ENCODE results near the gene LRRC72.

The LRRC72 gene

DNA sequence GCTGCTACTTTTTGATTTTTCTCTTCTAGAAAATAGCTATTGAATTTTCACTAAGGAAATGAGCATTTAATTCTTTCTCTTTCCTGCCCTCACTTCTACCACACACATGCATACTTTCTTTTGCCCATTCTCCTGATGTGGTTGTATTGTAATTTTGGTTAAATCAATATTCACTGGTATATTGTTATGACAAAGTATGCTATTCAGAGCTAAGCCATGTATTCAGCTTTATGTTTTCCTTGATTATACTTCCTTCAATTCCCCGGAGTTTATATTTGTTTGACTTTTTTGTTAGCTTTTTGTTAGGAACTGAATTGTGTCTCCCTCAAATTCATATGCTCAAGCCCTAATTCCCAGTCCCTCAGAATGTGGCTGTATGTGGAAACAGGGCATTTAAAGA lies 24.0 kb downstream of the LRRC72 start:
- peaks cover 8% of the 10 kb centered on the region for H3K27me3 Mint-ChIP-seq

DNA sequence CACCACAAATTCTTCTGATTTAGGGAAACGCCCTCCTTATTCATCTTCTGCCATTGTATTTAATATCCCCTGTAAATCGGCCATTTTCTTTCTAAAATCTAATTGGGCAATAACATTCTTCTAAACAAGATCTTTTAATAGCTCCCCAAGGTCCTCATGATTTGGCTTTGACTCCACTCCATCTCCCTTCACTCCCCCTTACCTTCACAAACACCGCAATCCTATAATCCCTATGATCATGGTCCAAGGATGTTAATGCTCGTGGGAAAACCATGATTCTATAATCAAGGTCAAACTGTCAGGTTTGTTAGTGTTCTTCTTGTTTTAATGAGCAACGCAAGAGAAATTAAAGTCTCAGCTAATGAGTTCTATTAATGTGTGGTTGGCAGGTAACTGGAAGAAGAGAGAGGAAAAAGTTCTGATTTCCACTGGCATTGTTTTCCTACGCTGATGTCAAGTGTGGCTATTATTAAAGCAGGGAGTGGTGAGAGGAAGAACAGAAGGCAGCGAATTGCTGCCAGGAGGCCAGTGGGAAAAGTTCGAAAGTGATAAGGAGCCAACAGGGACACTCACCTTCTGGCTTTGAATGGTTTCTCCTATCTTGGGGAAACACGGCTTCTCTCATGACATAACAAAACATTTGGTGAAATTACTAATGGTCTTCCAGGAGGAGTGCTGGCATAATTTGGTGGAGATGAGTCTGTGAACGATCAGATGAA lies 28.1 kb downstream of the LRRC72 start:
- no peak for ATAC-seq
- no peaks in the 10 kb centered on the region for H3K4me1 Mint-ChIP-seq
- H3K27ac Mint-ChIP-seq, result no peak overlapping the region
- H3K4me3 Mint-ChIP-seq, result no peak overlapping the region
- DNase-seq, result no peak
- H3K27me3 Mint-ChIP-seq, result peaks cover 8% of the 10 kb centered on the region
- H3K9me3 Mint-ChIP-seq, result no peaks in the 10 kb centered on the region

More for the DNA sequence above, 24.0 kb downstream of the LRRC72 start:
- Mint-ChIP-seq H3K4me1 (no peaks in the 10 kb centered on the region), H3K27ac (no peak overlapping the region), H3K4me3 (no peak overlapping the region), H3K9me3 (no peaks in the 10 kb centered on the region)
- DNase-seq (no peak), ATAC-seq (no peak)

DNA sequence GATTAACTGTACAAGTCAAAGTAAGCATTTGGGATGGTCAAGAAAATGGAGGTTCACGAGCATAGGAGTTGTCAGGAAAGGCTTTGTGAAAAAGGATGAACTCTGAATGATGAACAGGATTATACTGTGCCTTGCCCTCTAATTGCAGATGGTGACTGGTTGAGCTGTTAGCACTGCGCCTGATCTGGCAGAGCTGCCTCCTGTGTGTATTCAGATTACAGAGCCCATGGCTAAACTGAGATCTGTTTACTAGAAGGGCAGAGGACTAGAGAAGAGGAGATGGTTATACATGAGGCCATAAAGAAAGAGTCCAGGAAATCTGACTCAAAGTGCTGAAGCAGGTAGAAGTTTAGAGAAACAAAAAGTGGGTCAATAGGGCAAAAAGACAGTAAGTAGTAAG lies 29.7 kb downstream of the LRRC72 start:
- Mint-ChIP-seq H3K27me3 (no peaks in the 10 kb centered on the region), H3K4me3 (no peak overlapping the region), H3K27ac (no peak overlapping the region), H3K4me1 (no peaks in the 10 kb centered on the region), H3K9me3 (no peaks in the 10 kb centered on the region)
- ATAC-seq (no peak), DNase-seq (no peak)

DNA sequence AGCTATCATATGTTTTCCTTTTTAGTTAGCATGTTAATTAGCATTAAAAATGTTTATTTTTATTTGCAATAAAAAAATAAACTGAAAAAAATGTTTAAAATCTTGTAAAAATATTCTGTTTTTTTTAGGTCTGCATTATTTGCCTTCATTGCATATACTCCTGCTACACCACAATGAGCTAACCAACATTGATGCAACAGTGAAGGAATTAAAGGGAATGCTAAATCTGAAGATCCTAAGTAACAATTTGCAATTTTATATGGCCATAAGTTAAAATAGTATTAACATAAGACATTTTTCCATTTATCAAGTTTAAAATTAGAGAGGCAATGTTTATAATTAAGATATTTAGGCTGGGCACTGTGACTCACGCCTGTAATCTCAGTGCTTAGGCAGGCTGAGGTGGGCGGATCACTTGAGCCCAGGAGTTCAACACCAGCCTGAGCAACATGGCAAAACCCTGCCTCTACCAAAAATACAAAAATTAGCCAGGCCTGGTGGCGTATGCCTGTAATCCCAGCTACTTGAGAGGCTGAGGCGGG lies 32.2 kb downstream of the LRRC72 start:
- peaks cover 3% of the 10 kb centered on the region for H3K4me1 Mint-ChIP-seq
- DNase-seq, result no peak
- H3K9me3 Mint-ChIP-seq, result no peaks in the 10 kb centered on the region
- ATAC-seq, result no peak
- H3K4me3 Mint-ChIP-seq, result no peak overlapping the region
- H3K27me3 Mint-ChIP-seq, result no peaks in the 10 kb centered on the region
- no peak overlapping the region for H3K27ac Mint-ChIP-seq

DNA sequence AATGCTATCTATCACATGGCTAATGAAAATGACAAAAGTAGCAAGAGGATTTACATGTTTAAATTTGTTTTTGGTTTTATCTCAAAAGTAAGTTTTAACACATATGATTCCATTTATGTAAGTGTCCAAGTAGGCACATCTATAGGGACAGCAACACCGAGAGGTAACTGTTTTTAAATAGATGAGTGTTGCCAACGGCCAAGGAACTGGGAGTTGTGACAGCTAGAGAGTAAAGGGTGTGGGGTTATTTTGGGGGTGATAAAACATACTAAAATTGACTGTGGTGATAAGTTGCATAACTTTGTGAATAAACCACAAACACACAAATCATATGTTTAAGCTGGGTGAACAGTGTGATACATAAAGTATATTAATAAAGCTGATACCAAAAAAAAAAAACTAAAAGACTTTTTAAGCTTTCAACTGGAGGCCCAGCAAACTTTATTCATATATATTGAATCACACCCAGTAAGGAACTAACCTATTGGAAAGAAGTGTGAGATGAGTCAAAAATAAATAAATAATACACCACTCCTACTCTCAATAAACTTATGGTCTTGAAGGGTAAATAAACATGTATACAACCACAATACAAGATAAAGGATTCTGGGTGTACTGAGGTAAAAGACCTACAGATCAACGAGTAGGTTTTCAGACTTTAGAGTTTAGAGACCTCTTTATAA lies 33.0 kb downstream of the LRRC72 start:
- no peak overlapping the region for H3K27ac Mint-ChIP-seq
- ATAC-seq, result no peak
- H3K27me3 Mint-ChIP-seq, result no peaks in the 10 kb centered on the region
- DNase-seq, result no peak
- H3K4me1 Mint-ChIP-seq, result peaks cover 11% of the 10 kb centered on the region
- H3K4me3 Mint-ChIP-seq, result no peak overlapping the region
- no peaks in the 10 kb centered on the region for H3K9me3 Mint-ChIP-seq

DNA sequence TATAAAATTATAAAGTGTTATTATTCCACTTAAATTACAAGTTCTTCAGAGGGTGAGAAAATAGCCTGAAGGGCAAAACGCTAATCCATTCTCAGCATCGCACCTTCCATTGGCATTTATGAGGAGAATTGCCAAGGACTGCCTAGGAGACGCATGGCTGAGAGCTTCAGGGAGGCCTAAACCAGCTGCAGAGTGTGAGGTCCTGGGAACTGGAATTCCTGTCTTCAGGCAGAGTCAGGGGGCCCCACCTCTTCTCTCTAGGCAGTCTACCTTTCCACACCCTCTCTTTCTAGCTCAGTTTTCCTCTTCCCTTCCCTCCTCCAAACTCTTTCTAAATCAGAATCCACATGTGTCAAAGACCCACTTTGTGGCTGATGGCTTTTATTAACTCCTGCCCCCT lies 35.3 kb downstream of the LRRC72 start:
- Mint-ChIP-seq H3K4me1 (peaks cover 16% of the 10 kb centered on the region), H3K9me3 (no peaks in the 10 kb centered on the region)
- DNase-seq, result no peak

DNA sequence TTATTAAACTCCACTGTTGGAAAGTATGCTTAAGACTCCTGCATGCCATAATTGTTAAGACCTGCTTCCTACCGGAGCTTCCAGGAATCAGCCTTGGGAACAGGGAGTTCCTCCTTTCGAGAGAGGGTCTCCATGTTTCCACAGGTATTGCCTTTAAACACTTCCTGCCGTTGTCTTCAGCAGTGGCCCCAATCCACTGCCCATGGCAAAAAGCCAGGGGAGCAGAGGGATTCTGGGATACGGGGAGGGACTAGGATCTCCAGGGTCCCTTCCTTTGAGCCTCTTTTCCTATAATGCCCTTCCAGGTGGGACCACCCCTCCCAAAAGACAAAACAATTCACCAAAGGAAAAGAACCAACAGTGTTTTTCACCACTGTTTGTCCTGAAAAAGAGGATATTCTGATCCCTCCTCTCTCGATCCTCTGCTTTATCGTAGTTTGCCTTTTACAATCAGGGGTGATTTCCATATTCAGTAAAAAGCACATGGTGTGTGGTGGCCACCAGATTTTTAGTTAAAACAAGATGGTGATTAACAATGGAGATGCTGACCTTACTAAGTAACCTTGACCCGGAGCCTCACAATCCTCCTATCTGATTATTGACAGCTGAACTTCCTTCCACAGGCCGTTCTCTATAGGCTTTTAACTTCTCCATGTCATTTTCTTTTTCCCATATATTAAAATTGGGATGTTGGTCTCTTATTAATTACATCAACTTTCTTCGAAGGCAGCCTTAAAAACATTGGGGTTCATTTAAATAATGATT lies 36.0 kb downstream of the LRRC72 start:
- Mint-ChIP-seq H3K9me3 (no peaks in the 10 kb centered on the region), H3K4me1 (peaks cover 16% of the 10 kb centered on the region), H3K27ac (no peak overlapping the region), H3K4me3 (no peak overlapping the region), H3K27me3 (no peaks in the 10 kb centered on the region)
- DNase-seq (no peak), ATAC-seq (no peak)

More for the DNA sequence above, 35.3 kb downstream of the LRRC72 start:
- no peak for ATAC-seq
- Mint-ChIP-seq H3K4me3 (no peak overlapping the region), H3K27ac (no peak overlapping the region), H3K27me3 (no peaks in the 10 kb centered on the region)

DNA sequence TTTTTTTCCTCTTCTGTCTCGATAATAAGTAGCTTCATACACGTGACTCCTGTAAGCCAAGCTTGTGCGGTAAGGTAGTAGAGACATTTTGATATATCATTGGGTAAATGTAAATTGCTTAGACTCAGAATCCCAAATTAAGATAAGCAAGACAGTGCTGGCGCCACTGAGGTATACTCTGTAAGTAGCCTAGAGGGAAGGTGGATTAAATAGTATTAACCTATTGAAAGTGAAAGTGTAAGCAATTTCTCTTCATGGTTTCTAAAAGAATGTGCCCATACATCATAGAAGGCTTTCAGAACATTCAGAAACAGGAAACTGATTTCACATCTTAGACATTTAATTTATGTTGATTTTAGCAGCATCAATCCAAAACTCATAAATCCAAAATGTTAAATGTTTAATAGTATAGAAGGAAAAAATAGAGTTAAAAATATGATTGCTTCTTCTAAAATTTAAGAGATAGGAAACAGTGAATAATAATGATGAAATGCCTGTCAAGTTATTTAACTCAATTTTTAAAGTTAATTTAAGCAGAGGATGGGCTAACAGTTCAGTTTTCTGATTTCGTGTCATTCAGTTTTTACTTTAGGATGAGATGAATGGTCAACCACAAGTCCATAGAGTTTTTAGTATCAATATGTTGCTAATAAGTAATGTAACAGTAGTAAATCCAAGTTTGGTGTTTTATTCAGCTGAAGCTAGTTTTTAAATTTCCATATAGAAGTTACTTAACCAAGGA lies 36.8 kb downstream of the LRRC72 start:
- H3K27me3 Mint-ChIP-seq, result no peaks in the 10 kb centered on the region
- H3K4me3 Mint-ChIP-seq, result peak overlapping the region; percentile 56 to 58

DNA sequence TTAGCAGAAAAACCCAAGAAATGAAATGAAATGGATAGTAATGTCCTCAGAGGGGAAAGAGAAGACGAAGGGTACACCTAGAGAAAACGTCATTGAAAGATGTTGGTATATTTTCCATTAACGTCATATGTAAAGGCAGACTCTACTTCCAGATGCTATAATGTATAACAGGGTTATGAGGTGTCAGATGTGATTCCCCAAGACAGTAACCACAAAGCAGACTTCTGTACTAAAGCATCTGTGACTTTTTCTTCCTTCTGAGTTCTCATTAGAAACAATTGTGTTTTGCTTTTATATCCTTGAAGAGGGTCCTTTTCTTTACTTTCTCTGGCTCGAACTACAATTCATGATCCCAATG lies 37.4 kb downstream of the LRRC72 start:
- DNase-seq (no peak), ATAC-seq (peak; percentile 66)
- Mint-ChIP-seq H3K9me3 (no peaks in the 10 kb centered on the region), H3K4me1 (peaks cover 16% of the 10 kb centered on the region), H3K27ac (peak overlapping the region; percentile 89 to 90), H3K4me3 (peak overlapping the region; percentile 39 to 51), H3K27me3 (no peaks in the 10 kb centered on the region)

More for the DNA sequence above, 36.8 kb downstream of the LRRC72 start:
- DNase-seq (no peak), ATAC-seq (peak; percentile 85)
- H3K4me1 Mint-ChIP-seq, result peaks cover 16% of the 10 kb centered on the region
- H3K9me3 Mint-ChIP-seq, result no peaks in the 10 kb centered on the region
- peak overlapping the region; percentile 89 to 90 for H3K27ac Mint-ChIP-seq

DNA sequence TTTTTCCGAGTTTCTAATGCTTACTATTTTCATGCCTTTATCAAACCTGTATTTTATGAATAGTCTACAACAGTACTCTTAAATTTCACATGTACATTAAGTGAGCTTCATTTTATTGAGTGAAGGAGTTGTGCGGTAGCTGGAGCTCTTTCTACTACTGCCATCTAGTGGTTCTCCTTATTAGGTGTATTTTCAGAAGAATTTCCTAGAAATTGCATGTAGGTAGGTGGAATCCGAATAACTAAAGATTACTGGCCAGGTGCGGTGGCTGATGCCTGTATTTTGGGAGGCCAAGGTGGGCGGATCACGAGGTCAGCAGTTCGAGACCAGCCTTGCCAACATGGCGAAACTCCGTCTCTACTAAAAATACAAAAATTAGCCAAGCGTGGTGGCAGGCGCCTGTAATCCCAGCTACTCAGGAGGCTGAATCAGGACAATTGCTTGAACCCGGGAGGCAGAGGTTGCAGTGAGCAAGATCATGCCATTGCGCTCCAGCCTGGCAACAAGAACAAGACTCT lies 38.3 kb downstream of the LRRC72 start:
- no peaks in the 10 kb centered on the region for H3K27me3 Mint-ChIP-seq
- peaks cover 16% of the 10 kb centered on the region for H3K4me1 Mint-ChIP-seq
- H3K4me3 Mint-ChIP-seq, result peak overlapping the region; percentile 51 to 62
- peak; percentile 66 for ATAC-seq
- peak in 1 of 2 donors; percentile 29 for DNase-seq
- no peaks in the 10 kb centered on the region for H3K9me3 Mint-ChIP-seq
- peak overlapping the region; percentile 75 to 83 for H3K27ac Mint-ChIP-seq

DNA sequence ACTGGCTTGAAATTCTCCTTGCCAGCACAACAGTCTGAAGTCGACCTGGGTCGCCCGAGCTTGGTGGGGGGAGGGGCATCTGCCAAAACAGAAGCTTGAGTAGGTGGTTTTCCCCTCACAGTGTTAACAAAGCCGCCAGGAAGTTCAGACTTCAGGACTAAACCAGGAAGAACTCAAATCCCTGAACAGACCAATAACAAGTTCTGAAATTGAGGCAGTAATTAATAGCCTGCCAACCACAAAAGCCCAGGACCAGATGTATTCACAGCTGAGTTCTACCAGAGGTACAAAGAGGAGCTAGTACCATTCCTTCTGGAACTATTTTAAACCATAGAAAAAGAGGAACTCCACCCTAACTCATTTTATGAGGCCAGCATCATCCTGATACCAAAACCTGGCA lies 45.3 kb downstream of the LRRC72 start:
- Mint-ChIP-seq H3K27me3 (no peaks in the 10 kb centered on the region), H3K4me3 (no peak overlapping the region), H3K27ac (peak overlapping the region in 1 of 2 donors; percentile 54), H3K9me3 (no peaks in the 10 kb centered on the region), H3K4me1 (no peaks in the 10 kb centered on the region)
- DNase-seq (no peak), ATAC-seq (no peak)

DNA sequence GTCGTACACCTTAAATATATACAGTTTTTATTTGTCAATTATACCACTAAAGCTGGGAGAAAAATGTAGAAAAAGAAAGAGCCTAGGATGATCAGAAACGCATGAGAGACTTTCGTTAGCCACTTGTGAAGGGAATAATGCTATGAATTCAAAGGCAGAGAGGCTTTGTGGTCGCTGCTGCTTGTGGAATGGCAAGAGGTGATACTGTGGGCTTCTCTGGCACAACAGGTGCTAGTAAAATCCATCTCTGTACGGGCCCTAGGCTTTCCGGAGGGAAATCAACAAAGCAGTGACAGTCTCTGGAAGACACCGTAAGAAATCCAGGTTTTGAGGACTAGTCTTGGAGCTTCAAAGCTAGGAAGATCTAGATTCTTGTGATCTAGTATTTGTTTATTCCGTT lies 52.6 kb downstream of the LRRC72 start:
- H3K27ac Mint-ChIP-seq, result no peak overlapping the region

DNA sequence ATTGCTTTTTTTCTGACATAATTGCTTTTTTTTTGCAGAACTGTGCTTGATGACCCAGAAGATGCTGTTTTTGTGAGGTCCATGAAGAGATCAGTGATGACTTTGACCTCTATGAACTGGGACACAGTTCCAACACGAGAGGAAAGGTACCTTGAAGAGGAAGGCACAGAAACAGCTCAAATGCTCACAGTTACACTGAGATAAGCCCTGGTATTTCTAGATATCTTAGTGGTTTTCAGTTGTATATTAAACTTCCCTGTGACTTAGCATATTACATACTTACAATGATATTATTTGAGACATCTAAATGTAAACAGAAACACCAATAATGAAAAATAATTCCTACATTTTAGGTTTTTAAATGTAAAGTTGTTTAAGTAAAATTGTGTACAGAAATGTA lies 54.7 kb downstream of the LRRC72 start:
- no peaks in the 10 kb centered on the region for H3K4me1 Mint-ChIP-seq
- ATAC-seq, result no peak
- no peak overlapping the region for H3K4me3 Mint-ChIP-seq
- H3K9me3 Mint-ChIP-seq, result peaks cover 0 to 7% of the 10 kb centered on the region in 2 donors
- H3K27me3 Mint-ChIP-seq, result peaks cover 23% of the 10 kb centered on the region
- H3K27ac Mint-ChIP-seq, result no peak overlapping the region
- DNase-seq, result no peak

More for the DNA sequence above, 52.6 kb downstream of the LRRC72 start:
- no peaks in the 10 kb centered on the region for H3K9me3 Mint-ChIP-seq
- H3K4me1 Mint-ChIP-seq, result no peaks in the 10 kb centered on the region
- no peak overlapping the region for H3K4me3 Mint-ChIP-seq
- no peak for DNase-seq
- peaks cover 9% of the 10 kb centered on the region for H3K27me3 Mint-ChIP-seq
- ATAC-seq, result no peak

DNA sequence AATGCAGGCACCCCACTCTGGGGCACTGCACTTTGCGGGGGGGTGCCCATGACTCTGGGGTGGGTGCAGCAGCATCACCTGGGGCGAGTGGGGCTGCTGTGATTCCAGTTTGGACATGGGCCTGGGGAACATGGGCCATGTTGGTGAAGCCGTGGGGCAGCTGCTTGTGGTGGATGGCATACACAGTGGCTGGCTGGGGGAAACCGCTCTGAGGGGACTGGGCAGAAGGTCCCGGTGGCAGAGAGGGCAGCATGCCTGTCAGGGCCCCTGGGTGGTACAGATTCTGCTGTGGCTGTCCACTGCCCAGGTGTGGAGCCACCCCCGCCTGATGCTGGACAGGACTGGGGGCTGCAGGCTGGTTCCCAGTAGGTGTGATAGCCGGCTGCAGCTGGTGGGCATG lies 57.2 kb downstream of the LRRC72 start:
- H3K27me3 Mint-ChIP-seq, result peaks cover 23% of the 10 kb centered on the region
- H3K4me3 Mint-ChIP-seq, result no peak overlapping the region
- H3K9me3 Mint-ChIP-seq, result peaks cover 0 to 7% of the 10 kb centered on the region in 2 donors
- no peak overlapping the region for H3K27ac Mint-ChIP-seq
- DNase-seq, result no peak
- ATAC-seq, result peak; percentile 41
- H3K4me1 Mint-ChIP-seq, result no peaks in the 10 kb centered on the region

DNA sequence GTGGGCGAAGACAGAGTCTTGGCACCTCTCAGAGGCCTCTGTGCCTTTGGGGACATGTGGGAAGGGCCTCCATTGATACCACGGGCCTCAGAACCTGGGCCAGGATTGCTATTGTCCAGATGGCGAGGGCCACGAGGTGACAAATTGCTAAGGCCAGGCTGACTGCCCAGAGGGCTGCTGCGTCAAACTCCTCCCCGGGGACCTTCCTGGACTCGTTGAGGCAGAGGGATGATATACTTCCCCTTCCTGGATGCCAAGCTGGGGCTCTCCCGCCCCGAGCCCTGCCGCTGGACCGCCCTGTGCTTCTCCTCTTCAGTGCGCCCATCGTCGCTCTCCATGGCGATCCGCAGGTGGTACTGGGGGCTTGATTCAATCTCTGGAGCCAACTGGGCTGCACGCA lies 58.9 kb downstream of the LRRC72 start:
- H3K27me3 Mint-ChIP-seq, result peaks cover 23% of the 10 kb centered on the region
- ATAC-seq (no peak), DNase-seq (no peak)
- H3K27ac Mint-ChIP-seq, result no peak overlapping the region
- no peak overlapping the region for H3K4me3 Mint-ChIP-seq
- H3K9me3 Mint-ChIP-seq, result peaks cover 0 to 7% of the 10 kb centered on the region in 2 donors
- no peaks in the 10 kb centered on the region for H3K4me1 Mint-ChIP-seq
